Stimulated activated CD4-positive, alpha-beta T cell treated with anti-CD3 and anti-CD28 coated beads, Interleukin-4, amount 100 ng/mL, for 24 hours (primary cell): ENCODE results near the gene ZMAT1.
A peak's percentile ranks its signal among the peaks of the same experiment; 100 is the strongest.
"Not testable (repeated sequence)": the region's sequence is repeated elsewhere in the genome, so short reads cannot be mapped to it uniquely, and the experiment has no call there.

Source experiments
- DNase-seq: peaks from one replicate; pipeline ENCODE4 v3.0.0-alpha.2; 2020

ZMAT1 gene

DNA sequence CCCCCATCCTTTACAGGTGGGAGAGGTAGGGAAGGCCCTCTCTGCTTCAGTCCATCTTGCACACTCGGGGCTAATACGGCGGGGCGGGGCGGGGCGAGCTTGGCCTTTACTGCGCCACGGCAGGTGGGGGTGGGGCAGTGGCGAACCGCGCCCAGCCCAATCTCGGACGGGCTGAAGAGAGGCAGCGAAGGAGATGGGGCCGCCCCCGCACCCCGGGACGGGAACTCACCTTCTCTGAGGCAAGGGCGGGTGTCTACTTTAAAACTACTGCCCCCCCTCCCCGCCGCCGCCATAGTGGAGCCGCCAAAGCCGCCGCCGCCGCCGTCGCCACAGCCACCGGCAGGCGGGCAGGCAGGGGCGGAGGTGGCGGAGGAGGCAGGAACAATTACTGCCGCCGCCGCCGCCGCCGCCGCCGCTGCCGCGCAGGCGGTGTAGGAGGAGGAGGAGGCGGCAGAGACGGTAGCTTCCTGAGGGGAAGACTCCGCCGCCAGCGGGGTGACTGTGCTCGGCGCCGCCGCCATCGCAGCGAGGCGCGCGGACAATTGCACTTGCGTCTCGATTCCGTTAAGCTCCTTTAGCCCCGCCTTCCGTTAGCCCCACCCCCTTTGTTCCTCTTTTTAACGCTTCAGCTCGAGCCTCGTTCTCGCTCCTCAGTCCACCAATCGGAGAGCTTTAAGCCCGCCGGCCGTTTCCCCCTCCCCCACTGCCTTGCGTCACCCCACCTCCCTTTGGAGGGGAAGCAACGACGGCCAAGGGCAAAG is at the start of gene ZMAT1:
TSS of gene ZMAT1 (minus strand) at position 540 of the 761 bp plus-strand sequence. CDS start at position 521, 19 bp downstream.
- peak; percentile 92 for DNase-seq

- no peak for DNase-seq
These were observed 45.3 kb upstream of the ZMAT1 start for GRCh38 chrX:101977106-101977505.

DNA sequence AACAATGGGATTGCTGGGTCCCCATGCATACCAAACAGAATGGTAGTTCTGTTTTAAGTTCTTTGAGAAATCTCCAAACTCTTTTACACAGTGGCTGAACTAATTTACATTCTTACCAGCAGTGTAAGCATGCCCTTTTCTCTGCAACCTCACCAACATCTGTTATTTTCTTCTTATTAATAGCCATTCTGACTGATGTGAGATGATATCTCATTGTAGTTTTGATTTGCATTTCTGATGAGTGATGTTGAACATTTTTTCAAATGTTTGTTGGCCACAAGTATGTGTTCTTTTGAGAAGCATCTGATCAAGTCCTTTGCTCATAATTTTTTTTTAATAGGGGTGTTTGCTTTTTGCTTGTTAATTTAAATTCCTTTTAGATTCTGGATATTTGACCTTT is 41.2 kb upstream of the ZMAT1 start:
- no peak for DNase-seq

GRCh38 chrX:101964923-101965539 is 33.2 kb upstream of the ZMAT1 start:
- not testable (repeated sequence) for DNase-seq

DNA sequence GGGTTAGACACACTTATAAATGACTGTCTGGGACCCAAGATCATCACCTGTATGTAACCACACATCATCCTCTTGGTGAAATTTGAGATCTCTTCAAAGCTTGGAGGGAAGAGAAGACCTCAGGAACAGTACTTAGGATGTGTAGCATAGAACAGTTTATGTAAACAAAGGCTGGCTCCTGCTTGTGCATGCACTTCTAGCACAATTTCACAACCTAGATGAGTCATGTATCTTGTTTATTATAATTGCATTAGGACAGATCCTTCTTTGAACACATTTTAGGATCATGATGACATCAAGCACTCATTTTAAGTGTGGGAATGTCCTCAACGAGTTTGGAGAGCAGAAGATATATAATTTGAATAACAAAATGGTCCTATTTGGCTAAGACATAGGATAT is 26.3 kb upstream of the ZMAT1 start:
- no peak for DNase-seq

DNA sequence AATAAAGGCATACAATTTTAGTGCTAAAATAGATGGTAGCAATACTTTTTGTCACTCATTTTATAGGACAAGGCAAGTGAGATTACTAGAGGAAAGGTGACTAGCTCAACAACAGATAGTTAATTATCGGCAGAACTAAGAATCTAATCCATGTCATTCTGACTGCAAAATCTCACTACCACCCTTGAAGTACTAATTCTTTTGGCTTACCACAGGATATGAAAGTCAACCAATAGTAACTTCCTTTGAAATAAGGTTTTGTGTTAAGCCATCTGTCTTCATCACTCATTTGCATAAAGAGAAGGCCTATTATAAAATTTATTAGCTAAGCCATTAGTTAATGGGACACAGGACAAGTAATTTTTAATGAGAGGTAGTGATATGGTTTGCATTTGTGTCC is 25.3 kb upstream of the ZMAT1 start:
- DNase-seq: no peak

GRCh38 chrX:101956556-101956955 is 24.7 kb upstream of the ZMAT1 start:
- no peak for DNase-seq

DNA sequence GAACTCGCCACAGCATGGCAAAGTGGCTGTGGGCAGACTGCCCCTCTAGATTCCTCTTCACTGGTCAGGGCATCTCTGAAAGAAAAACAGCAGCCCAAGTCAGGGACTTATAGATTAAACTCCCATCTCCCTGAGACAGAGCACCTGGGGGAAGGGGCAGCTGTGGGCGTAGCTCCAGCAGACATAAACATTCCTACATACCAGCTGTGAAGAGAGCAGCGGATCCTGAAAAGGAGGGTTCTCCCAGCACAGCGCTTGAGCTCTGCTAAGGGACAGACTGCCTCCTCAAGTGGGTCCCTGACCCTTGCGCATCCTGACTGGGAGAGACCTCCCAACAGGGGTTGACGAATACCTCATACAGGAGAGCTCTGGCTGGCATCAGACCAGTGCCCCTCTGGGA is 18.8 kb upstream of the ZMAT1 start:
- no peak for DNase-seq

DNA sequence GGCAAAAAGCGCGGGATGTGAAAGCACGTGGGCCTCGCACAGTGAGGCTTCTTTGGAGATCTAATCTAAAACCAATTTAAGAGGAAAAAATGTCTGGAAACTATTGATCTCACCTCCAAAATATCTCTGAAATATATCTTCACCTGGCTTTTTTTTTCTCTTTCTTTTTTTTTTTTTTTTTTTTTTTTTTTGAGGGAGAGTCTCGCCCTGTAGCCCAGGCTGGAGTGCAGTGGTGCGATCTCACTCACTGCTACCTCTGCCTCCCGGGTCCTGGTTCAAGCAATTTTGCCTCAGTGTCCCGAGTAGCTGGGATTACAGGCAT is 383 bp upstream of the ZMAT1 start:
- DNase-seq: no peak

GRCh38 chrX:101931136-101931487 is 715 bp downstream of the ZMAT1 start:
- DNase-seq: no peak

DNA sequence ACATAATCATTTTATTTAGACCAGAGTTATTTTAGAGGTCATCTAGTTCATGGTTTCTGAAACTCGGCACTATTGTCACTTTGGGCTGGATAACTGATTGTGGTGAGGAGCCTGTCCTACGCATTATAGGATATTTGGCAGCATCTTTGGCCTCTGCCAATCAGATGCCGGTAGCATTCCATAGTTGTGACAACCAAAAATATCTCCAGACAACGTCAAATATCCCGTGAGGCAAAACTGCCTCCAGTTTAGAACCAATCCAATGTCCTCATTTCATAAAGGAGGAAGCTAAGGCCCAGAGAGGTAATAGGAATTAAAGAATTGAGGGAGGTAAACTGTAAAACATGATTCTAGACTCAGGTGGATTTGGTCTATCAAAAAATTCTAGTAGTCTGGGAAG is 6.1 kb downstream of the ZMAT1 start:
- no peak for DNase-seq

- DNase-seq: no peak
These were observed 13.1 kb downstream of the ZMAT1 start for GRCh38 chrX:101918751-101919150.

DNA sequence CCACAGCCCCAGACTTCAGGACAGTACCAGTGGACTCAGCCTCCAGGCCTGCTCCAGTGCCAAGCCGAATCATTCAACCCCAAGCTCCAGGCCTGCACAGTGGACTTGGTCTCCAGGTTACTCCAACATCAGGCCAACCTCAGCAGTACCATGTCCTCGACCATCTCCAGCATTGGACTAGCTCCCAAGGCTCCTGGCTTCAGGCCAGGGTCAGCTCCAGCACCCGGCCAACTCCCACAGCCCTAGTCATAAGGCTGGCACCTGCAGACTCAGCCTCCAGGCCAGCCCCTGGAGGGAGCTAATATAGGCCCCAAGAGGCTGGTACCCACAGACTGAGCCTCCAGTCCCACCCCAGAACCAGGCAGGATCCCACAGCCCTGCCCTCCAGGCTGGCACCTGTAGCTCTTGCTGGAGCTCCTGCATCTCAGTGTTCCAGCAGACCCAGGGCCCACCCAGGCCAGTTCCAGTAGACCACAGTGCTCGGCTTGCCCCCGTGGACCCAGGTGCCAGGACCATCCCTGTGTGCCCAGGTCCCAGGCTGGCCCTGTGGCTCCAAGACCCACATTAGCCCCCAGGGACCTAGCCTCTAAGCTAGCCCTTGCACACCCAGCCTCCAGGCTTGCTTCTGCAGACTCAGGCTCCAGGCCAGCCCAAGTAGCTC is 25.6 kb downstream of the ZMAT1 start:
- DNase-seq: no peak

DNA sequence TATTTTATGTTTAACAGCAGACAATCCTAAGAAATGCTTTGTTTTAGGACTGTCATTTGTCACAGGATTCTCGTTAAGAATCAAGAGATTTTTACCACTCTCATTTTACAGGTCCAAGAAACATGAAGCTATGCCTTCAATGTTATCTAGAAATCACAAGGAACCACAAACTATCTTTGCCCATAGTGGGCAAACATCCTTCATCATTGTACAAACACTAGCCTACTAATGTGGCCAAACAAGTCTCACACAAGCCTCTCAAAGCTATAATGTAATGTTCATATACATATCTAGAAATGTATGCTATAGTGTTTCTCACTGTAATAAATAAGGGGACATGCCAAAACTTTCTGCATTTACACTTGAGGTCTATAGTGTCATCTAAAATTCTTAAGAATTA is 26.8 kb downstream of the ZMAT1 start:
- no peak for DNase-seq
